ENCODE data around the gene JAM3. TPM values are rescaled to one million over a fixed set of nuclear protein-coding genes. Genes with fewer than 3 reads are reported as not detected.

The JAM3 gene
- polyA plus RNA-seq, 4 donors: 0.67 to 8.5 (median 4.5) TPM

DNA sequence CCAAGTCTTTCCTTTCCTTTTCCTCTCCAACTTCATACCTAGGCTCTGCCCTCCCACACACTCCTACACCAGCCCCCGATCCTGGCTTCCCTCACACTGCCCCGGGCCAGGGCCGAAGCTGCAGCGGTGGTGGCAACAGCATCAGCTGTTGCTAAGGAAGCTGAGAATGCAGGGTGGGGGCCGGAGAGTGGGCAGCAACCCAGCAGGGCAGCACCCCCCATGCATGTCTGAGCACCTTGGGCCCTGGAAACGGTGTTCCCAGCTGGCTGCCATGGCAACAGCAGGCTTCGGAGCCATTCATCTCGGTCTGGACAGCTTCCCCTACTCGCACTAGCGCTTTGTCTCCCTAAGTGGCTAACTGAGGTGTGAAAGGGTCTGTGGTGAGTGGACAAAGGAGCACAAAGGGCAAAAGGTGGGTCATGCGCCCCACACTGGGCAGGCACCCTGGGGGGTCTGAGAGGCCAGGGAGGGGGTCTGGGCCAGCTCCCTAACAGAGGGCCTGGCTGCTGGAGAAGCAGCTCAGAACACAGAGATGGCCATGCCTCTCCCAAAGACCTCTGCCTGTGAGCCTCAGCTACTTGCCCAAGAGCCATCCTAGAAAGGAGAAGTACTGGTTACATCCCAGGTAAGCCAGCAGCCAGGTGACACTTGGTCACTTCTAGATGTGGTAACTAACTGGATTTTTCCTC, 42.1 kb upstream of the JAM3 start:
- Histone ChIP-seq H3K4me1 (ENCODE audit: control insufficient read depth in 3 of 3, insufficient read depth in 2 of 3, low read depth in 1 of 3, low read length in 2 of 3) (no peaks in the 10 kb centered on the region), H3K4me3 (ENCODE audit: low read depth in 1 of 3, low read length in 3 of 3) (no peak overlapping the region), H3K27me3 (ENCODE audit: control insufficient read depth in 3 of 3, insufficient read depth in 3 of 3, low read length in 3 of 3) (peaks cover 0 to 24% (median 3%) of the 10 kb centered on the region in 3 donors), H3K36me3 (ENCODE audit: control insufficient read depth in 3 of 3, insufficient read depth in 2 of 3, low read depth in 1 of 3, low read length in 3 of 3) (no peaks in the 10 kb centered on the region), H3K27ac (ENCODE audit: low read depth in 1 of 3, low read length in 2 of 3) (no peak overlapping the region), H3K9me3 (ENCODE audit: control insufficient read depth in 2 of 2, insufficient read depth in 1 of 2, low read depth in 1 of 2, low read length in 1 of 2) (no peaks in the 10 kb centered on the region)
- no peak for FAIRE-seq
- 23 to 35% (median 33%) methylated on average over 11 of the region's 11 CpGs for WGBS, 3 donors
- no peak for DNase-seq

DNA sequence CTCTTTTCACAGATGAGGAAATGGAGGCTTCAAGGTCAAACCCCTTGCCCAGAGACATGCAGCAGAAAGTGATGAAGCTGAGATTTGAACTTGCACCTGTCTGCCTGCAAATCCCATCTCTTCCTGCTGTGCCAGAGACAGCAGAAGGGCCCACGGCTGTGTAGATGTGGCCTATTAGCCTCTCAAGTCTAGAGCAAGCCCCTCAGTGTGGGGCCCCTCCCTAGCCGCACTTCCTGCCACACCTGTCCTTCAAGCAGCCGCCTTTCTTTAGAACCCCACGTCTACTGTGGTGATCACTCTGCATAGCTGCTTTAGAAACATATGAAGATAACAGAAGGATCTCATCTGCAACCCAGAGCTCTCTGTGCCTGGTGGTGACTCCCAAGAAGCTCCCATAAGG, 41.2 kb upstream of the JAM3 start:
- no peak for FAIRE-seq

DNA sequence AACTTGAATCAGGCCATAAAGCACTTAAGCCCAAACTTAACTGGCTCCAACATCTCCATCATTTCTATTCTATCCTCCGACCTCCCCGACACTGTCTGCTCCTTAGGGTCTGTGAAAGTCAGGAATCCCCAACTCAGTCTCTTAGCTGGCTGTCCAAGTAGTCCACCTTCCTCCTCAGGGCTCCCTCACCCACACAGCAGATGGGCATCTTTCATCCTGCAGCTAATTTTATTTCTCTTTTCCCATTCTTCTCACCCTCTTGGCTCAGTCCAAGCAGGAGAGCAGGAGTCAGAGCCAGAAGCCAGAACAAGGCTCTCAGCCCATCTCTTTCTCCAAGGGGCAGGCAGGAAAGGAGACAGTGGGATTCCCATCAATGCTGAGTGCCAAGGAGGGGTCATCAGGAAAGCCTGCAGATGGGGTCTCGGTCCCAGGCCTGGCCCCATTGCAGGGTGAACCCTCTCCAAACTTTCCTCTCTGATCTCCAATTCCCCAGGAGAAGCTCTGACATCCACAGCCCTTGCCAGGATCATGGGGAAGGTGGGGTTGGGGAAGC, 40.4 kb upstream of the JAM3 start:
- H3K9me3 ChIP-seq (ENCODE audit: control insufficient read depth in 2 of 2, insufficient read depth in 1 of 2, low read depth in 1 of 2, low read length in 1 of 2): no peaks in the 10 kb centered on the region
- H3K4me1 ChIP-seq (ENCODE audit: control insufficient read depth in 3 of 3, insufficient read depth in 2 of 3, low read depth in 1 of 3, low read length in 2 of 3): peaks cover 0 to under 1% (median 0%) of the 10 kb centered on the region in 3 donors
- no peak overlapping the region for H3K4me3 ChIP-seq (ENCODE audit: low read depth in 1 of 3, low read length in 3 of 3)
- FAIRE-seq (no peak), DNase-seq (no peak)
- peaks cover 0 to 31% (median 3%) of the 10 kb centered on the region in 3 donors for H3K27me3 ChIP-seq (ENCODE audit: control insufficient read depth in 3 of 3, insufficient read depth in 3 of 3, low read length in 3 of 3)
- 62 to 83% (median 68%) methylated on average over 3 of the region's 3 CpGs for WGBS, 3 donors
- H3K27ac ChIP-seq (ENCODE audit: low read depth in 1 of 3, low read length in 2 of 3): no peak overlapping the region
- no peaks in the 10 kb centered on the region for H3K36me3 ChIP-seq (ENCODE audit: control insufficient read depth in 3 of 3, insufficient read depth in 2 of 3, low read depth in 1 of 3, low read length in 3 of 3)

More for the DNA sequence above, 41.2 kb upstream of the JAM3 start:
- Histone ChIP-seq H3K27ac (ENCODE audit: low read depth in 1 of 3, low read length in 2 of 3) (no peak overlapping the region), H3K36me3 (ENCODE audit: control insufficient read depth in 3 of 3, insufficient read depth in 2 of 3, low read depth in 1 of 3, low read length in 3 of 3) (no peaks in the 10 kb centered on the region), H3K4me1 (ENCODE audit: control insufficient read depth in 3 of 3, insufficient read depth in 2 of 3, low read depth in 1 of 3, low read length in 2 of 3) (no peaks in the 10 kb centered on the region), H3K9me3 (ENCODE audit: control insufficient read depth in 2 of 2, insufficient read depth in 1 of 2, low read depth in 1 of 2, low read length in 1 of 2) (no peaks in the 10 kb centered on the region), H3K27me3 (ENCODE audit: control insufficient read depth in 3 of 3, insufficient read depth in 3 of 3, low read length in 3 of 3) (peaks cover 0 to 29% (median 3%) of the 10 kb centered on the region in 3 donors), H3K4me3 (ENCODE audit: low read depth in 1 of 3, low read length in 3 of 3) (no peak overlapping the region)
- 34 to 60% (median 46%) methylated on average over 4 of the region's 4 CpGs for WGBS, 3 donors
- no peak for DNase-seq

DNA sequence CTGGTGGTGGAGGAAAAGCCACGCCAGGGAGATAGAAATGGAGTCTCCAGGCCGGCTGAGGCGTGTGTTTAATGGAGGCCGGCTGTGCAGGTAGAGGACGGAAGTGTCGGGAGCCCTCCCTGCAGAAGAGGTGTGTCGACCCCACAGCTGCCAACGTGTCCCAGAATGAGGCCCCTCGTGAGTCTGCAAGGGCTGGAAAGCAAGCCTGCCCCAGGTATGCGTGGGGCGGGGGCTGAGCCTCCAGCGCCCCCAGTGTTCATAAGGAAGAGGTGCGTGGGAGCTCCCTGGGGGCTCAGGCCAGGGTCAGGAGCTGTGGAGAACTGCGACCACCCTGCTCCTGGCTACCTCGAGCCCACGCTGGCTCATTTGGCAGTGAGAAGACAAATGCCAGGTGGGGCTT, 38.0 kb upstream of the JAM3 start:
- Histone ChIP-seq H3K27me3 (ENCODE audit: control insufficient read depth in 3 of 3, insufficient read depth in 3 of 3, low read length in 3 of 3) (peaks cover 0 to 31% (median 3%) of the 10 kb centered on the region in 3 donors), H3K36me3 (ENCODE audit: control insufficient read depth in 3 of 3, insufficient read depth in 2 of 3, low read depth in 1 of 3, low read length in 3 of 3) (no peaks in the 10 kb centered on the region), H3K9me3 (ENCODE audit: control insufficient read depth in 2 of 2, insufficient read depth in 1 of 2, low read depth in 1 of 2, low read length in 1 of 2) (no peaks in the 10 kb centered on the region), H3K4me1 (ENCODE audit: control insufficient read depth in 3 of 3, insufficient read depth in 2 of 3, low read depth in 1 of 3, low read length in 2 of 3) (peaks cover 0 to 13% (median 3%) of the 10 kb centered on the region in 3 donors), H3K27ac (ENCODE audit: low read depth in 1 of 3, low read length in 2 of 3) (no peak overlapping the region), H3K4me3 (ENCODE audit: low read depth in 1 of 3, low read length in 3 of 3) (no peak overlapping the region)
- 47 to 61% (median 61%) methylated on average over 16 of the region's 16 CpGs for WGBS, 3 donors
- DNase-seq: no peak
- no peak for FAIRE-seq

DNA sequence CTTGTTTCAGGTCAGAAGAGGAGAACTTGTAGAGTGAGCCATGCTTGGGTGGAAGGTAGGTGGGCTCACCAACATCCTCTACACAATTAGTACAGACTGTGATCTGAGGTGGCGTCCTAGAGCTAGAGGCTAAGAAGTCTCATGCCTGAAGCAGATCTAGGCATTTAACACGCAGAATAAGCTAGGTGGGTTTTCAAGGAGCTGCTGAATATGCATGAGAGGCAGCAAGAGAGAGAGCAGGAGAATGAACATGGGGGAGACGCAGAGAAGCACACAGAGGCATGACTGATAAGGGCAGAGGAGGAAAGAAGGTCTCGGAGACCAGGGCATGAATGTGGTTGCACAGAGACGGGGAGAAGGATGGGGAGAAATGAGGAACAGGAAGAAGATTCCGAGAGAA, 36.8 kb upstream of the JAM3 start:
- Histone ChIP-seq H3K36me3 (ENCODE audit: control insufficient read depth in 3 of 3, insufficient read depth in 2 of 3, low read depth in 1 of 3, low read length in 3 of 3) (no peaks in the 10 kb centered on the region), H3K4me3 (ENCODE audit: low read depth in 1 of 3, low read length in 3 of 3) (no peak overlapping the region), H3K9me3 (ENCODE audit: control insufficient read depth in 2 of 2, insufficient read depth in 1 of 2, low read depth in 1 of 2, low read length in 1 of 2) (no peaks in the 10 kb centered on the region), H3K4me1 (ENCODE audit: control insufficient read depth in 3 of 3, insufficient read depth in 2 of 3, low read depth in 1 of 3, low read length in 2 of 3) (peaks cover 0 to 13% (median 5%) of the 10 kb centered on the region in 3 donors), H3K27ac (ENCODE audit: low read depth in 1 of 3, low read length in 2 of 3) (no peak overlapping the region), H3K27me3 (ENCODE audit: control insufficient read depth in 3 of 3, insufficient read depth in 3 of 3, low read length in 3 of 3) (peaks cover 0 to 24% (median 3%) of the 10 kb centered on the region in 3 donors)
- 77 to 79% (median 78%) methylated on average over 6 of the region's 6 CpGs for WGBS, 3 donors
- no peak for FAIRE-seq
- no peak for DNase-seq

DNA sequence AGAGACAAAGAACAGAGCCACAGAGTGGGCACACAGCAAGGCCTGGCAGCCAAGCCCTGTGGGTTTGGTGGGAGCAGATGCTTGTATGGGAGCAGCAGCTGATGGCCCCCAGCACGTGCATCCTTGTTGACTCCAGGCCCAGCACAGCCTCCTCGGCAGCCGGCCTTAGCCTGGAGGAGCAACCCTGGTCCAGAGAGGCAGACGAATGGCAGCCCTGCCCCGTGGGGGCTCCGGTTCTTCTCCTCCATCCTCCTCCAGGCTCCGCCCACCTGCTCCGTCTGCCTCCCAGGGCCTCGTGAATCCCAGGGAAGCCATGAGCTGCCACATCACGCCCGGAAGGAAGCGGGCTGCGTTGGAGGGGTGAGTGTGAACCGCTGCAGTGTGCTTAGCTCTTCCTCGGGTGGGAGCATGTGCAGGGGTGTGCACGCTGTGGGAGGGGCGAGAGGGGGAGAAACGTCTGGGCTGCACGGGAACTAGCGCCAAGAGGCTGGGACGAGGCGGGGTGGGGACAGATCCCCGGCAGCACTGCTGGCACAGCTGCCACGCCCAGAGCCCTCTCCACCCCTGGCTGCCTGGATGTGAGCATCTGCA, 36.3 kb upstream of the JAM3 start:
- FAIRE-seq (no peak), DNase-seq (no peak)
- peak overlapping the region in 1 of 3 donors; percentile 62 for H3K27ac ChIP-seq (ENCODE audit: low read depth in 1 of 3, low read length in 2 of 3)
- peaks cover 0 to 16% (median 5%) of the 10 kb centered on the region in 3 donors for H3K4me1 ChIP-seq (ENCODE audit: control insufficient read depth in 3 of 3, insufficient read depth in 2 of 3, low read depth in 1 of 3, low read length in 2 of 3)
- 25 to 46% (median 45%) methylated on average over 21 to 24 of the region's 24 CpGs for WGBS, 3 donors
- H3K4me3 ChIP-seq (ENCODE audit: low read depth in 1 of 3, low read length in 3 of 3): no peak overlapping the region
- peaks cover 0 to 19% (median 3%) of the 10 kb centered on the region in 3 donors for H3K27me3 ChIP-seq (ENCODE audit: control insufficient read depth in 3 of 3, insufficient read depth in 3 of 3, low read length in 3 of 3)
- H3K36me3 ChIP-seq (ENCODE audit: control insufficient read depth in 3 of 3, insufficient read depth in 2 of 3, low read depth in 1 of 3, low read length in 3 of 3): no peaks in the 10 kb centered on the region
- no peaks in the 10 kb centered on the region for H3K9me3 ChIP-seq (ENCODE audit: control insufficient read depth in 2 of 2, insufficient read depth in 1 of 2, low read depth in 1 of 2, low read length in 1 of 2)

DNA sequence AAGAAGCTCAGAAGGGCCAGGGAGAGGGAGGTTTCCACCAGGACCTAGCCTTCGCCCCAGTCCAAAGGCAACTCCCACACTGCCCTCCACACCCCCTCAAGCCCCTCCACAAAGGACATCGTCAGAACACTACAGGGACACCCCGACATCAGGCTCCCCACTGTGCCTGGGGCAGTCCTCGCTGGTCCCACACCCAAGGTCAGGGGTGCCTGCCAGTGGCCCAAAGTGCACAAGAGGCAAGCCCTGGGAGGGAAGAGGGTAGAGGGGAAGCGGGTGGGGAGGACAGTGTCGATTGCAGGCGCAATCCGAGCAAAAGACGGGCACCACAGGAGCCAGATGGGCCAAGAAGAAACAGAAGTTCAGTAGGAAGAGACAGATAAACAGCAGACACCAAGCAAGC, 35.6 kb upstream of the JAM3 start:
- Histone ChIP-seq H3K4me3 (ENCODE audit: low read depth in 1 of 3, low read length in 3 of 3) (no peak overlapping the region), H3K27ac (ENCODE audit: low read depth in 1 of 3, low read length in 2 of 3) (peak overlapping the region in 2 of 3 donors; percentile 53 to 62), H3K27me3 (ENCODE audit: control insufficient read depth in 3 of 3, insufficient read depth in 3 of 3, low read length in 3 of 3) (peaks cover 0 to 15% (median 3%) of the 10 kb centered on the region in 3 donors), H3K9me3 (ENCODE audit: control insufficient read depth in 2 of 2, insufficient read depth in 1 of 2, low read depth in 1 of 2, low read length in 1 of 2) (no peaks in the 10 kb centered on the region), H3K36me3 (ENCODE audit: control insufficient read depth in 3 of 3, insufficient read depth in 2 of 3, low read depth in 1 of 3, low read length in 3 of 3) (no peaks in the 10 kb centered on the region), H3K4me1 (ENCODE audit: control insufficient read depth in 3 of 3, insufficient read depth in 2 of 3, low read depth in 1 of 3, low read length in 2 of 3) (peaks cover 0 to 23% (median 5%) of the 10 kb centered on the region in 3 donors)
- DNase-seq: no peak
- WGBS, 3 donors: 62 to 80% (median 77%) methylated on average over 9 of the region's 9 CpGs
- FAIRE-seq: no peak

DNA sequence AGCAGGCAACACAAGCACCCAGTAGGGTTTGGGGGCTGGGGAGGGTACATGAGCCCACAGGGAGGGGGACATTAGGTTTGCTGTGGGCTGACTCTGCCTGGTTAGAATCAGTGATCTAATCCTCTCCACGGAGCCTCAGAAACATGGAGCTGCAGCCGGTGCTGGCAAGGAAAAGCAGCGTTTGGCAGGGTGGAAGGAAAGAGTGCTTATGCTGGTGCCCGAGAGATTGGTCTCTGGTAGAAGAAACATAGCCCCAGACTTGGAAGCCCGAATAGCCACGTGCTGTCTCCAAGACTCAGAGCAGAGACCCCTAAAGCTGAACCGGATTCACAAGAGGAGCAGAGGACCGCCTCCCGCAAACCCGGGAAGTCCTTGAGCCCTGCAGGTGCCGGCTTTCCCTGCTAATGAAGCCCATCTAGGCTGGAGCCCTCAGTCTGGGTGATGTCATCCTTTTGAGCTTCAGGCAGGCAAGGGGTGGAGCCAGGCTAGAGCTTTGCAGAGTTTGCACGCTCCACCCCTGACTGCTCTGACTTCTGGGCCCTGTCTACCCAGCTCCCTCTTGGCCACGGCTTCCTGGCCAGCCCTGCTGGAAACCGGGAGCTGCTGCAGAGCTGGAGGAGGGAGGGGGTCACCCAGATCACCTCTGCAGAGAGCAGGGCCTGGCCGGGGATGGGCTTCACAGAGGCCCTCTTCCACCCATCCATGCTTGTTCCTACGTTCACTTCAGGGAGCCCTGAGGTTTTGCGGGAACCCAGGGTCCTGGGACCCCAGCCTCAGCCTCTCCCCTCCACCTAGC, 35.0 kb upstream of the JAM3 start:
- Histone ChIP-seq H3K4me1 (ENCODE audit: control insufficient read depth in 3 of 3, insufficient read depth in 2 of 3, low read depth in 1 of 3, low read length in 2 of 3) (peaks cover 0 to 26% (median 5%) of the 10 kb centered on the region in 3 donors), H3K27ac (ENCODE audit: low read depth in 1 of 3, low read length in 2 of 3) (peak overlapping the region in 2 of 3 donors; percentile 53 to 62), H3K9me3 (ENCODE audit: control insufficient read depth in 2 of 2, insufficient read depth in 1 of 2, low read depth in 1 of 2, low read length in 1 of 2) (no peaks in the 10 kb centered on the region), H3K4me3 (ENCODE audit: low read depth in 1 of 3, low read length in 3 of 3) (no peak overlapping the region), H3K27me3 (ENCODE audit: control insufficient read depth in 3 of 3, insufficient read depth in 3 of 3, low read length in 3 of 3) (peaks cover 0 to 14% (median 3%) of the 10 kb centered on the region in 3 donors), H3K36me3 (ENCODE audit: control insufficient read depth in 3 of 3, insufficient read depth in 2 of 3, low read depth in 1 of 3, low read length in 3 of 3) (no peaks in the 10 kb centered on the region)
- DNase-seq: peak; percentile 59 to 82
- WGBS, 3 donors: 10 to 13% (median 11%) methylated on average over 17 of the region's 17 CpGs
- FAIRE-seq: no peak

All from small intestine (tissue), 7 donors.